Measurements from ENCODE around the gene COQ3.

- TF ChIP-seq CTCF (IDR thresholded peaks at IDR 0.05; ENCODE audit: low read length) (no peak), EZH2 (IDR thresholded peaks at IDR 0.05; ENCODE audit: borderline replicate concordance, low read length) (no peak)
Measured at GRCh38 chr6:99424761-99425646, 31.0 kb upstream of the COQ3 start, which contains the start of gene PNISR.

Measured in OCI-LY1 (cell line).